Measurements from ENCODE around the gene TMPRSS11E.

DNA sequence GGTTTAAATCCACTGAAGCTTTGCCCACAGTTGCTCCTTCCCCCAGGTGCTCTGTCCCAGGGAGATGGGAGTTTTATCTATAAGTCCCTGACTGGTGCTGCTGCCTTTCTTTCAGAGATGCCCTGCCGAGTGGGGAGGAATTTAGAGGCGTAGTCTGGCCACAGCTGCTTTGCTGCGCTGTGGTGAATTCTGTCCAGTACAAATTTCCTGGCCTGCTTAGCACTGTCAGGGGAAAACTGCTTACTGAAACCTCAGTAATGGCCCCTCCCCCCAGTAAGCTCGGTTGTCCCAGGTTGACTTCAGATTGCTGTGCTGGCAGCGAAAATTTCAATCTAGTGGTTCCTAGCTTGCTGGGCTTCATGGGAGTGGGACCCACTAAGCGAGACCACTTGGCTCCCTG lies 88.7 kb downstream of the TMPRSS11E start:
- TF ChIP-seq, protein P1, sequence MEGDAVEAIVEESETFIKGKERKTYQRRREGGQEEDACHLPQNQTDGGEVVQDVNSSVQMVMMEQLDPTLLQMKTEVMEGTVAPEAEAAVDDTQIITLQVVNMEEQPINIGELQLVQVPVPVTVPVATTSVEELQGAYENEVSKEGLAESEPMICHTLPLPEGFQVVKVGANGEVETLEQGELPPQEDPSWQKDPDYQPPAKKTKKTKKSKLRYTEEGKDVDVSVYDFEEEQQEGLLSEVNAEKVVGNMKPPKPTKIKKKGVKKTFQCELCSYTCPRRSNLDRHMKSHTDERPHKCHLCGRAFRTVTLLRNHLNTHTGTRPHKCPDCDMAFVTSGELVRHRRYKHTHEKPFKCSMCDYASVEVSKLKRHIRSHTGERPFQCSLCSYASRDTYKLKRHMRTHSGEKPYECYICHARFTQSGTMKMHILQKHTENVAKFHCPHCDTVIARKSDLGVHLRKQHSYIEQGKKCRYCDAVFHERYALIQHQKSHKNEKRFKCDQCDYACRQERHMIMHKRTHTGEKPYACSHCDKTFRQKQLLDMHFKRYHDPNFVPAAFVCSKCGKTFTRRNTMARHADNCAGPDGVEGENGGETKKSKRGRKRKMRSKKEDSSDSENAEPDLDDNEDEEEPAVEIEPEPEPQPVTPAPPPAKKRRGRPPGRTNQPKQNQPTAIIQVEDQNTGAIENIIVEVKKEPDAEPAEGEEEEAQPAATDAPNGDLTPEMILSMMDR (conservative IDR thresholded peaks at IDR 0.05 in 1 of 2, IDR thresholded peaks at IDR 0.05 in 1 of 2; ENCODE audit: low read depth in 1 of 2, low read length in 2 of 2) = no peak
- no peak for TF ChIP-seq EZH2 (IDR thresholded peaks at IDR 0.05; ENCODE audit: low read length, missing control alignments)
